Gastrocnemius medialis (tissue), 4 donors: ENCODE results near the gene ATXN7L3B. TPM values are rescaled to one million over a fixed set of nuclear protein-coding genes. Genes with fewer than 3 reads are reported as not detected.

Experiments used
- ATAC-seq, 2 donors: fragments of 150-250 bp; one replicate each; pipeline ENCODE4 v1.9.1; 2016
- DNase-seq, 2 donors: peaks; one replicate each; pipeline ENCODE4 v3.0.0-alpha.2; 2019
- H3K27ac ChIP-seq, 4 donors: fragments of 200-600 bp; sonication (generic); 1 replicate in 1 of 4; 2 replicates in 3 of 4; pipeline ENCODE4 v1.5.1; 2016 to 2018; ENCODE audit warnings: mild to moderate bottlenecking in 2 of 4, moderate library complexity in 1 of 4
- H3K27me3 ChIP-seq, 3 donors: fragments of 200-600 bp; sonication (generic) in 2 of 3; 1 replicate in 1 of 3; 2 replicates in 2 of 3; pipeline versions ENCODE4 v1.5.1 to v1.6.0; 2016 to 2019; ENCODE audit warnings: mild to moderate bottlenecking in 1 of 3, moderate library complexity in 1 of 3
- H3K36me3 ChIP-seq, 2 donors: fragments of 200-600 bp; sonication (generic) in 1 of 2; one replicate each; pipeline ENCODE4 v1.5.1; 2017 to 2018
- H3K4me1 ChIP-seq, 2 donors: fragments of 200-600 bp; sonication (generic) in 1 of 2; one replicate each; pipeline ENCODE4 v1.5.1; 2016 to 2017; ENCODE audit warnings: mild to moderate bottlenecking in 2 of 2
- H3K4me3 ChIP-seq, 4 donors: fragments of 200-600 bp; sonication (generic) in 3 of 4; 1 replicate in 1 of 4; 2 replicates in 3 of 4; pipeline ENCODE4 v1.5.1; 2016 to 2019; ENCODE audit warnings: mild to moderate bottlenecking in 2 of 4
- H3K9me3 ChIP-seq, 3 donors: fragments of 200-600 bp; sonication (generic) in 2 of 3; 1 replicate in 1 of 3; 2 replicates in 2 of 3; pipeline ENCODE4 v1.5.1; 2016 to 2019
- CTCF ChIP-seq, 5 experiments: fragments of 450-650 bp in 3 of 5; fragments of 200-600 bp in 2 of 5; sonication (generic) in 2 of 5; IDR thresholded peaks in 4 of 5; conservative IDR thresholded peaks in 1 of 5; 1 replicate in 4 of 5; 2 replicates in 1 of 5; pipeline ENCODE4 v1.5.1; 2016 to 2019; ENCODE audit warnings: antibody characterized with exemption in 5 of 5, mild to moderate bottlenecking in 3 of 5, moderate library complexity in 3 of 5
- POLR2A ChIP-seq, 2 donors: fragments of 450-650 bp; IDR thresholded peaks; one replicate each; pipeline ENCODE4 v1.6.1; 2017; ENCODE audit warnings: antibody characterized with exemption in 2 of 2, mild to moderate bottlenecking in 2 of 2, moderate library complexity in 2 of 2
- in situ Hi-C, 4 donors: fragments of 200-750 bp; cut with MboI; loops; one replicate each; pipeline versions ENCODE4 v1.15.0 to v1.8.0; 2017; ENCODE audit warnings: low sequenced_read_pairs in 4 of 4
- intact Hi-C: fragments of 100-400 bp; cut with DNase I; formaldehyde crosslinking; loops from one replicate; pipeline ENCODE4 v1.15.1; 2023; ENCODE audit warnings: low total_unique reads
- total RNA-seq, 4 donors: library from RNA; depleted of rRNA; stranded (reverse); fragments of >200 nt; gene quantifications; one replicate each; pipeline versions ENCODE4 v1.1.0 to v1.2.3, GENCODE V29; 2016

ATXN7L3B gene
- total RNA-seq, 4 donors from 2014 or later, result 13.6 to 21.7 (median 18.0) TPM

- no peak for DNase-seq
- in situ Hi-C loops, result no loop called here
- H3K9me3 ChIP-seq, result no peaks in the 10 kb centered on the region
- no peak for ATAC-seq
- TF ChIP-seq POLR2A (IDR thresholded peaks at IDR 0.05) (no peak), CTCF (IDR thresholded peaks at IDR 0.05 in 4 of 5, conservative IDR thresholded peaks at IDR 0.05 in 1 of 5) (no peak)
- intact Hi-C loops, result no loop called here
- H3K27ac ChIP-seq, result no peak overlapping the region
- H3K4me1 ChIP-seq, result no peaks in the 10 kb centered on the region
- H3K27me3 ChIP-seq, result no peaks in the 10 kb centered on the region
- no peaks in the 10 kb centered on the region for H3K36me3 ChIP-seq
- H3K4me3 ChIP-seq, result no peak overlapping the region
Measured at GRCh38 chr12:74581439-74581838, 43.8 kb downstream of the ATXN7L3B start.

- Histone ChIP-seq H3K9me3 (no peaks in the 10 kb centered on the region), H3K27ac (no peak overlapping the region), H3K4me3 (no peak overlapping the region), H3K27me3 (no peaks in the 10 kb centered on the region), H3K4me1 (no peaks in the 10 kb centered on the region), H3K36me3 (no peaks in the 10 kb centered on the region)
- TF ChIP-seq POLR2A (IDR thresholded peaks at IDR 0.05) (no peak), CTCF (IDR thresholded peaks at IDR 0.05 in 4 of 5, conservative IDR thresholded peaks at IDR 0.05 in 1 of 5) (no peak)
- DNase-seq (no peak), ATAC-seq (no peak)
- intact Hi-C loops (no loop called here), in situ Hi-C loops (no loop called here)
Measured at GRCh38 chr12:74584483-74585062, 46.9 kb downstream of the ATXN7L3B start.

GRCh38 chr12:74586251-74586650 is 48.6 kb downstream of the ATXN7L3B start:
- no peaks in the 10 kb centered on the region for H3K36me3 ChIP-seq
- ATAC-seq (no peak), DNase-seq (no peak)
- H3K27me3 ChIP-seq, result no peaks in the 10 kb centered on the region
- H3K4me1 ChIP-seq, result no peaks in the 10 kb centered on the region
- no peak overlapping the region for H3K27ac ChIP-seq
- in situ Hi-C loops (no loop called here), intact Hi-C loops (no loop called here)
- TF ChIP-seq POLR2A (IDR thresholded peaks at IDR 0.05) (no peak), CTCF (IDR thresholded peaks at IDR 0.05 in 4 of 5, conservative IDR thresholded peaks at IDR 0.05 in 1 of 5) (no peak)
- no peaks in the 10 kb centered on the region for H3K9me3 ChIP-seq
- no peak overlapping the region for H3K4me3 ChIP-seq
